Suprapubic skin (tissue), 3 donors: Measurements from ENCODE around the gene COX6B2.

Source experiments
- POLR2A ChIP-seq, 2 donors: fragments of 450-650 bp; IDR thresholded peaks; one replicate each; pipeline ENCODE4 v1.6.1; 2017; ENCODE audit warnings: antibody characterized with exemption in 2 of 2, mild to moderate bottlenecking in 2 of 2, moderate library complexity in 2 of 2
- TF ChIP-seq, protein P1 (sequence below), 2 donors: fragments of 200-600 bp in 1 of 2; fragments of 450-650 bp in 1 of 2; sonication (generic) in 1 of 2; IDR thresholded peaks; one replicate each; pipeline ENCODE4 v1.5.1; 2016 to 2019; ENCODE audit warnings: antibody characterized with exemption in 2 of 2, mild to moderate bottlenecking in 1 of 2, moderate library complexity in 1 of 2

DNA sequence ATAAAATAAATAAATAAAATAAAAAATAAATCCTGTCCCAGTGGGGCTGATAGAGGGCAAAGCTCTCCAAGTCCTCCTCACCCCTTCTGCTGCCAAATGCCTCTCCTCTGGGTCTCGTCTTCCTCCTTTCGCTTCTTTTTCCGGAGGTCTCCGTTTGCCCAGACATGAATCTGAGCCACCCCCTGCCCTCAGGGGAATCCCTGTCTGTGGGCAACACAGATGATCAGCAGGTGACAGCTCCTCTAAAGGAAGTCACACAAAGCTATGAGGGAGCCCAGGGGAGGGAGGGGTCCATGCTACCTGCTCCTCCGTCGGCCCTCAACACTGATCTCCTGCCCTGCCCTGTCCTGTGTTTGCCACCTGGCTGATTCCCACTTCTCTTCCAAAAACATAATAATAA is 29.9 kb downstream of the COX6B2 start:
- no peak for TF ChIP-seq POLR2A (IDR thresholded peaks at IDR 0.05)
- TF ChIP-seq, protein P1, sequence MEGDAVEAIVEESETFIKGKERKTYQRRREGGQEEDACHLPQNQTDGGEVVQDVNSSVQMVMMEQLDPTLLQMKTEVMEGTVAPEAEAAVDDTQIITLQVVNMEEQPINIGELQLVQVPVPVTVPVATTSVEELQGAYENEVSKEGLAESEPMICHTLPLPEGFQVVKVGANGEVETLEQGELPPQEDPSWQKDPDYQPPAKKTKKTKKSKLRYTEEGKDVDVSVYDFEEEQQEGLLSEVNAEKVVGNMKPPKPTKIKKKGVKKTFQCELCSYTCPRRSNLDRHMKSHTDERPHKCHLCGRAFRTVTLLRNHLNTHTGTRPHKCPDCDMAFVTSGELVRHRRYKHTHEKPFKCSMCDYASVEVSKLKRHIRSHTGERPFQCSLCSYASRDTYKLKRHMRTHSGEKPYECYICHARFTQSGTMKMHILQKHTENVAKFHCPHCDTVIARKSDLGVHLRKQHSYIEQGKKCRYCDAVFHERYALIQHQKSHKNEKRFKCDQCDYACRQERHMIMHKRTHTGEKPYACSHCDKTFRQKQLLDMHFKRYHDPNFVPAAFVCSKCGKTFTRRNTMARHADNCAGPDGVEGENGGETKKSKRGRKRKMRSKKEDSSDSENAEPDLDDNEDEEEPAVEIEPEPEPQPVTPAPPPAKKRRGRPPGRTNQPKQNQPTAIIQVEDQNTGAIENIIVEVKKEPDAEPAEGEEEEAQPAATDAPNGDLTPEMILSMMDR (IDR thresholded peaks at IDR 0.05): no peak
